LNCAP (cell line): Measurements from ENCODE around the gene UQCC5.

ENCODE experiments used
- CTCF ChIP-seq: fragments of 450-650 bp; IDR thresholded peaks from 2 replicates; pipeline ENCODE4 v1.5.1; 2017; ENCODE audit warnings: mild to moderate bottlenecking

The UQCC5 gene

GRCh38 chr3:52531860-52532516, 4.4 kb upstream of the UQCC5 start:
- no peak for TF ChIP-seq CTCF

GRCh38 chr3:52532517-52532837, 3.9 kb upstream of the UQCC5 start:
- TF ChIP-seq CTCF: no peak

GRCh38 chr3:52532838-52533622, 3.4 kb upstream of the UQCC5 start:
- TF ChIP-seq CTCF: no peak

GRCh38 chr3:52533623-52534280, 2.7 kb upstream of the UQCC5 start, which contains the start of gene NT5DC2:
Gene NT5DC2 (minus strand): TSS chr3:52533857. CDS start chr3:52533737, 120 bp downstream.
- TF ChIP-seq CTCF: no peak

GRCh38 chr3:52534281-52535183, 1.9 kb upstream of the UQCC5 start:
- TF ChIP-seq CTCF: no peak

- no peak for TF ChIP-seq CTCF
These were observed 844 bp upstream of the UQCC5 start for GRCh38 chr3:52535411-52536111.

- no peak for TF ChIP-seq CTCF
These were observed 365 bp upstream of the UQCC5 start for GRCh38 chr3:52536112-52536368.
